HG03432 (cell line): ENCODE data around the gene POMGNT2.

Experiments
- ATAC-seq: cut with Tn5 transposase; IDR thresholded peaks from one replicate; pipeline ENCODE4 v1.9.1; 2021; ENCODE audit warnings: mild to moderate bottlenecking, moderate library complexity; ENCODE audit not compliant: unreplicated experiment

The POMGNT2 gene

DNA sequence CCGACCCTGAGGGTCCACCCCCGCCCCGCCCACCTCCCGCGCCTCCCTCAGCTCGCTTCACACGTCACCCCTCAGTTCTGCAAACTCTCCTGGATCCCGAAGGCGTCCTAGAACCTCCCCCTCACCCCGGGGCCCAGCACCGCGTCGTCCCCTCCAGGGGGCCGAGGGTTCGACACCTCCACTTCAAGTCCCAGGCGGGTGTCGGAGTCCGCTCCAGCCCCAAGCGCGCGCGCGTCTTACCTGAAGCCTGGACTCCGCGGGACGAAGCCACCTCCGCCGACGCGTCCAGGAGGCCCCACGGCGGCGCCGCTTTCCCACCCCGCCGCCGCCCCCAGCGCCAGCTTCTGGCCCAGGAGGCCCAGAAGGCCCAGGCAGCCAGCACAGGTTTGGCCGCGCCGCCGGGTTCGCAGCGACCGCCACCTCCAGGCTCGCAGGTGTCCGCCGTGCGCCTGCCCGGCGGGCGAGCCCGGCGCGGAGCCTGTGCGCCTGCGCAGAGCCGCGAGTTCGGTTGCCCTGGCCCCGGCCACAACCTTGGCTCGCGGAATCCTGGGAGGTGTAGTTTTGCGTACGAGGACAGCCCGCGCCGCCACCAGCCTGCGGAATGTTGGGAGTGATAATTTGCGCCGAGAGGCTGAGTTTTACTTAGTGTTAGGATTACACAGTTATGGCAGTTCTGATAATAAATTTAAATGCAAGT, at the start of gene POMGNT2:
POMGNT2 (minus strand) TSS at position 484 of the 697 bp plus-strand sequence. CDS start 24,648 bp downstream, outside the sequence.
- peak; percentile 97 for ATAC-seq

DNA sequence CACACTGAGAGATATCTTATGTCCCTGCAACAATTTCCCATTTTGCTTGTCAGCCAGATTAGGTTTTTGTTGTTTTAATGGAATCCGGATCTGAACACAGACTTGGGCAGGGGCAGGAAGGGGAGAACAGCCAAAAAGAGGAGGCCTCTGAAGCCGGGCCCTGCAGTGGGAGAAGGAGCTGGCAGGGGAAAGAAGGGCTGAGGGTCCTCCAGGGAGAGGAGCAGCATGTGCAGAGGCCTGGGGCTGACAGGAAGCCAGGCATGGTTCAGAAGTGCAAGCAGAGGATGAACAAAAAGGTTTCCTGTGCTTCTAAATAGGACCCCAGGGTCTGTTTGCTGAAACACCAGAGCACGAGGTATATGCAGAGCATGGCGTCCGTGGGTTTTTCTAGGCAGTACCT, 49.1 kb upstream of the POMGNT2 start:
- no peak for ATAC-seq

DNA sequence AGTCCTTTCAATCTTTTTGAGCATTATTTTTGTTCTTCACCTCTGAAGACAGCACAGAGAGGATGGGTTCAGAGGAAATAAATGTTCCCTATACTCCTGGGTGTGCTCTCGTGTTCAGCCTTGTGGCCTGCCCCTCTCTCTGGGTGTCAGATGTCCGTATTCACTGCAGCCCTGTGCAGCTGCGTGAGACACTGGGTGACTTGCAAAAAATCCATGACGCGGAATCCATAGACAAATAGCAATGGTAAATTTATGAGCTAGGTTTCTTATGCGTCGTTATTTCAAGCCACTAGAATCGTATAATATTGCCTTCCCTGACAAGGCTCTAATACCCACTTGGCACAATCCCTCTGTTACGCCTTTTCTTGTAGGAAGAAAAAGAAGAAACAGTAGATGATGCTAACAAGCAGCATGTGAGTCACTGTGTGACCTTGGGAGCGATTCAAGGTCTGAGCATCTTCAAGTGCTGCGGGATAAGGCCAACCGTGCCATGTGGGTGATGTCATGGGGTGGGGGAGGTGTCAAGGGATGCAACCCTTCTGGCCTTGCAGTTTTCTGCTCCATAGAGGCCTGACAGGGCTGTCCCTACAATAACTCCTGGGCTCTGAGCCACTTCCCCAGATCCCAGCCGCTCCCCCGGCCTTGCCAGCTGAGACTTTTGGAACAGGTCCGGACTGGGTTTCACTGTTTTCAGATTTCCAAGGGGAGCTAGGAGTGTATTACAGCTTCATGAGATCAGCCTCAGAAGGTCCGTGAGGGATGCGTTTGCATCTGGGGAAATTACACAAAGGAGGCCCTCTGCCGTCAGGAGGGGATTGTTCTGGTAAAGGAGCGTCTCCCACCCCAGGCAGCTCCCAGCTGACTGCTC, 47.6 kb upstream of the POMGNT2 start:
- ATAC-seq: no peak

DNA sequence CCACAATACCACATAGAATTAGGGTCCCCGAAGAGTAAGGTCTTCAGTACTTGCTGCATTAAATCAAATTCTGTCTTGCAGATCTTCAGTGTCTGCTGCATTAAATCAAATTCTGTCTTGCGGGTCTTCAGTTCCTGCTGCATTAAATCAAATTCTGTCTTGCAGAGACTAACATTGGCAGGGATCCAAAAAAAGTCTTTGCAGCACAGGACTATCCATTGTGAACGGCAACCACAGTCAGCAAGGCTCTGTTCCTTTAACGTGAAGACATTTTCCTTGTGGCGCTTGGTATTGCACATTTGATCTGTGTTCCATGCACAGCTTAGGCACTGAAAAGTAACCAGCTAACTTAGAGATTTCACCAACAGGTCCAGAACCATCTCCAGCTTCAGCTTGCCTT, 46.8 kb upstream of the POMGNT2 start:
- no peak for ATAC-seq

DNA sequence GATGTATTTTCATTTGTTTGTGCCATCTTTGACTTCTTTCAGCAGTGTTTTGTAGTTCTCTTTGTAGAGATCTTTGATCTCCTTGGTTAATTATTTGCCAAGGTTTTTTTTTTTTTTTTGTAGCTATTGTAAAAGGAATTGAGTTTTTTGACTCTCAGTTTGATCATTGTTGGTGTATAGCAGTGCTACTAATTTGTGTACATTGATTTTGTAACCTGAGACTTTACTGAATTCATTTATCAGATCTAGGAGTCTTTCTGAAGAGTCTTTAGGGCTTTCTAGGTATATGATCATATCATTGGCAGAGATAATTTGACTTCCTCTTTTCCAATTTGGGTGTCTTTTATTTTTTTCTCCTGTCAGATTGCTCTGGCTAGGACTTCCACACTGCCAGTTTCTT, 42.2 kb upstream of the POMGNT2 start:
- no peak for ATAC-seq

DNA sequence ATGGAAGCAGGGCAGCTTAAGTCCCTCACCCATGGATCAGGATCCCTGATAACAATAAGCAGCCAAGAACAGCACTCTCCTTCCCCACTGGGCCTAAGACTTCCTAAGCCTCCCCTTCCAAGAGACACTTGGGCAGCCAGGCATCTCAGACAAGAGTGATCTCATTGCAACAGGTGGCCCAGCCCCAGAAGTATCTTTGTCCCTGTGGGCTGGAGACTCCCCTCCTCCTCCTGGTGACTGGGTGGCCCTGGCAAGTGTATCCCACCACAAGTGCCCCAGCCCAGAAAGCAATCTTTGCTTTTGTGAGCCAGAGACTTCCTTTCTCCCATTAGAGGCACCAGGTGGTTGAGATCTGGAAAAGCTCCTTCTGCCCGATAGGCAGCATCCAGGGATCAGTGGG, 40.7 kb upstream of the POMGNT2 start:
- no peak for ATAC-seq

DNA sequence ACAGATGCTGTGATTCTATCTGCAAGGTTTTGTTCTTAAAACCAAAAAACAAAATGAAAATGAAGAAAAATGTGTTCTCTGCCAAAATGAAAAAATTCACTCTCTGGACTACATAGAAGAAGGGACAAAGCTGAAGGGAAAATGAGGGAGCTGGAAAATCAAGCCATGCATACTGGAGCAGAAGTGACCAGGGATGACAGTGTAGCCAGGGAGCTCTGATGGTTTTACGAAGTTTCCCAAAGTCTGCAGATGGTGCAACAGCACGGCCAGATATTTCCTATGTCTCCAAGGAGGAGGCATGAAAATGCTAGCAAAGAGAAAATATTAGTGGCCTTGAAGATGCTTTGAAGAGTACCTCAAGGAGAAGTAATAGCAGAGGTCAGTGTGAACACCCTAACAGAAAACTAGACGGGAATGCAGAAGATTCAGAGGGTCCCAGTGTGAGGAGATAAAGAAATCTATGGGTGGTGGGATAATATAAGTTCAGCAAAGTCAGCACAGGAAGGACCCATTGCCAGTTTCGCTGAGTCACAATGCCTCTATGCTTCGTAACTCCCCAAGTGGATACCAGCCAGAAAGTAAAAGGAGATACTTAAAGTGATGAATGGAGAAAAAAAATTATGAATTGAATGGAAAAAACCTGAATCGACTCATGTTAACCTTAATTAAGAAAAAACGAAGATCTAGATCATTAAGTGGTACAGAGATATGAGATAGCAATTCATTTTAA, 39.0 kb upstream of the POMGNT2 start:
- ATAC-seq: no peak

DNA sequence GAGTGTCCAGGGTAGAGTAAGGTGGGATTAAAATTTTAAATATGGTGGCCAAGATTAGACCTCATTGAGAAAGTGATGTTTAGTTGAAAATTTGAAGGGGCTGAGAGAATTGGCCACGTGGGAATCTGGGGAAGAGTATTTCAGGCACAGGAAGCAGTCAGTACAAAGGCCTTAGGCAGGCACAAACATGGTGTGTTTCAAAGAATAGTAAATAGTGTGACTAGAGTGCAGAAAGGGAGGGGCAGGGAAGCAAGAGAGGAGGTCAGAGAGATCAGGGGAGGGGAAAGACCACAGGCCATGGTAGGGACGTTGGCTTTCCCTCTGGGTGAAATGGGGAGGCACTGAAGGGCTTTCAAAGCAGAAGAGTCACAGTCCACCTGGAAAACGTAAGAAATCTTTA, 36.6 kb upstream of the POMGNT2 start:
- no peak for ATAC-seq

DNA sequence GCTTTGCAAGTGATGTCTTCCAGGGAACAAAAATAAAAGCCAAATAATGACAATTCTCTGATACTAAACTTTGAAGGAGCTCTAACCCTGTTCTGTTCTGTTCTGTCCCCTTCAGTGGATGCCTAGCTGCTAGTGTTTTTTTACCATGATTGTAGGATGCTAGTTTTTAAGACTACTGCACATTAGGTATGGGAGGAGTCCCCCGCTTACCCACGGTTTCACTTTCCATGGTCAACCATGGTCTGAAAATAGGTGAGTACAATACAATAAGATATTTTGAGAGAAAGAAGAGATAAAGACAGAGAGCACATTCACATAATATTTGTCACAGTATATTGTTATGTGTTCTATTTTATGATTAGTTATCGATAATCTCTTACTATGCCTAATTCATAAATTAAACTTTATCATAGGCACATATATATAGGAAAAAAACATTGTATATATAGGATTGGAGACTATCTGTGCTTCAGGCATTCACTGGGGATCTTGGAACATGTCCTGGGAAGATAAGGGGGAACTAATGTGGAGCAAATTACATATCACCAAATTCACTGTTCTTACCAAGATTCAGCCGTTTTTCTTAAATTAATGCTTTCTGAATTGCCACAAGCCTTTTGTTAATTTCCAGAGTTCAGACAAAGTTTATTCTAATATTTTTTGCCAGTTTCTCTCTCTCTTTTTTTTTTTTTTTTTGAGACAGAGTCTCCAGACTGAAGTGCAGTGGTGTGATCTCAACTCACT, 32.8 kb upstream of the POMGNT2 start:
- ATAC-seq: no peak

DNA sequence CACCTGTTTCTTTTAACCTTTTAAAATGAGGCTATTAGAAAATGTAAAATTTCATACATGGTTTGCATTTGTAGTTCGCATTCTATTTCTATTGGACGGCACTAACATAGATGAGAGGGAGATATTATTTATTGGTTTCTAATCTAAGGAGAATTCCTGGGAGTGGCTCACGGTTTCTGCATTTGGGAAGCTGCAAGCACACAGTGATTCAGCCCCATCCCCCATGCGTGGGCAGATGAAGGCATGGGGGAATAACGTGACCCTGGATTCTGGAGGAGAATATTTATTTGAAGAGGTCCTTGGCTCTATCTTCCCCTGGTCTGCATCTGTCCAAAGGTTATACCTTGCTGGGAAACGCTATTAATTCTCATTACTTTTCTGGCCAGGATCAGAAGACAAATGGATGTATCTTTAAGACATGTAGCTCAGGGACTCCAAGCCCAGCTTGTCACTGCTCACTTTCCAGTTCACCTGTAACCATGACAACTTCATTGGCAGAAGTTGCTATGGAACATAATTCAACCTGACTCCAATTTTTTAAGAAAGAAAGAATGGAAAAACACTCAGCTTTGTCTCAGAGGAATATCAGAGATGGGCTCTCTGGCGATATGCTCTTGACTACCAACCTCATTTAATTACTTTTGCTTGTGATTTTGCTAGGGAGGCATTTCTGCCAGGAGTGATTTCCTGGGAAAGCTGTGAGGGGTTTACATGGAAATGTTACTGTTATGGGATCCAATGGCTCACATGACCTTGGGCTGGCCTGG, 27.2 kb upstream of the POMGNT2 start:
- ATAC-seq: no peak

DNA sequence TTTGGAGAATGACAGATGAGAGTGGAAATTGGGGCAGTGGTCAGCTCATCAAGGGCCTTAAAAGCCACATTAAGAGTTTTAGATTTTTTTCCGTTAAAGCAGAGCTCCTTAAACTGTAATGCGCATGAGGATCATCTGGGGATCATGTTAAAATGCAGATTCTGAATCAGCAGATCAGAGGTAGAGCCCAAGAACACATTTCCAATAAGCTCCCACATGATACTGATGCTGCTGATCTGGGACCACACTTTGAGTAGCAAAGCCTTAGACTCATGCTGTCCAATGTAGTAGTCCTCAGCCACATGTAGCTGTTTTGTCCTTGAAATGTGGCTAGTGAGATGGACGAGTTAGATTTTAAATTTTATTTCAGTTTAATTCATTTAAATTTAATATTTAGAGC, 26.3 kb upstream of the POMGNT2 start:
- ATAC-seq: no peak

DNA sequence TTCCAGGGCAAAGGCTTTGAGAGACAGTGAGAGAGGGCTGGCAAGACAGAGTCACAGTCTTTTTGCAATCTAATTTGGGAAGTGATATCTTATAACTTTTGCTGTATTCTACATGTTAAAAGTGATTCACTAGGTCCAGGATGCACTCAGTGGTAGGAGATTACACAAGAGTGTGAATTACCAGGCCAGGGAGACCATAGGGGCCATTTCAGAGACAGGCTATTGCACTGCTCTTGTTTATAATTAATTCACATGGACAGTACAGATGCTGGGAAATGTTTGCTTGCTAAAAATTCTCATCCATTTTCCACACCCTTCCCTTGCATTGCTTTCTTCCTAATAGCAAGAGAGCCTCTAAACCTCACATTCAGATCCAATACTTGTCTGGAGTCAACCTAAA, 22.6 kb upstream of the POMGNT2 start:
- ATAC-seq: no peak

DNA sequence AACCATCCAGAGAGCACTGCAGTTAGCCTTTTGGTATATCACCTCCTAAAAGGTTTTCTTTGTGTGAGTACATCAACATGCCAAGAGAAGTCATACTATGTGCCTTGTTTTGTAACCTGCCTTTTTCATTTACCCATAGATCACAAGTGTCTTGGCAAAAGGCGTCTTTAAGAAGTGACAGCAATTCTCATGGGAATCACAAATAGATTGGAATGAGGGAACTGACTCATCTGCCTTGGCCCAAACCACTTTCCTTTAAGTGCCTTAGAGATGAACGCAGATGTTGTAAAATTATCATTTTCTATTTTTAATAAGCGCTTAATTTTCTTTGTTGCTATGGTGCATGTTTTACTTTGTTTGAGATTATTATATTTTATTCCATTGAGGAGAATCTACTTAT, 20.7 kb upstream of the POMGNT2 start:
- no peak for ATAC-seq

DNA sequence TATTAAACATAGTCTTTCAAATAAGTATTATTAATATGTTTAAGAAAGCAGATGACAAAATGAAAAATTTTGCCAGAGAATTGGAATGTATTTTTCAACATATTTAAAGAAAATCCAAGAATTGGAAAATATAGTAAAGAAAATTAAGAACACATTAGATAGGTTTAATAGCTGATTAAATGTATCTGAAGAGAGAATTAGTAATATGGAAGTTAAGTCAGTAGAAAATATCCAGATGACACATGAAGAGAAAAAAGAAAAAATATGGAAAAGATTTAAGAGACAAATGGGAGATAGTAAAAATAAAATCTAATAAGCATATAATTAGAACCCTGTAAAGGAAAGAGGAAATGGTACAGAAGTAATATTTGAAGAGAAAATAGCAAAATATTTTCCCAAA, 18.0 kb upstream of the POMGNT2 start:
- ATAC-seq: no peak

DNA sequence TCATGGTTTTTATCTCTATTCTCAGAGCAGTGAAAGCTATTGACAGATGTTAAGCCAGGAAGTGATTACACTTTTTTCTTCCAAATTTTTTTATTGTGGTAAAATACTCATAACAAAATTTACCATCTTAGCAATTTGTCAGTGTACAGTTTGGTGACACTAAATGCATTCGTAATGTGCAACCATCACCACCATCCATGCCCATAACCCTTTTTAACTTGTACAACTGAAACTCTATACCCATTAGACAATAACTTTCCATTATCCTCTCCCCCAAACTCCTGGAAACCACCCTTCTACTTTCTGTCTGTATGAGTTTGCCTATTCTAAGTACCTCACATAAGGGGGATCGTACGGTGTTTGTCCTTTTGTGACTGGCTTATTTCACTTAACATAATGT, 15.1 kb upstream of the POMGNT2 start:
- ATAC-seq: no peak

DNA sequence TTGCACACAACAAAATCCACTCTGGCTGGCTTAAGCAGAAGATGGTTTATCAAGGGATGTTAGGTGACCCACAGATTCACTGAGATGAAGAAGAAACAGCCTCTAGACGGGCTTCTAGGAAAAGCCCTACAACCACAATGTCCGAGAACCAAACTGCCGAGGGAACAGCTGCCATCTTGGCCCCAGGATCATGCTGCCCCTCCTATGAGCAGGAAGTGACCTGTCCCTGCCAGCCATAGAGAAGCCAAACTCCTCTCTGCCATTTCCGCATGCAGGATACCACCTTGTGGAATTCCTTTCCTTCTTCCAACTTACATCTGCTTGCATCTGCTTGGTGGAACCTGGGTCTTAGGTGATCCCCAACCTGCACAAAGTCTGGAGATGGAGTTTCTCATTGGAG, 11.4 kb upstream of the POMGNT2 start:
- no peak for ATAC-seq

DNA sequence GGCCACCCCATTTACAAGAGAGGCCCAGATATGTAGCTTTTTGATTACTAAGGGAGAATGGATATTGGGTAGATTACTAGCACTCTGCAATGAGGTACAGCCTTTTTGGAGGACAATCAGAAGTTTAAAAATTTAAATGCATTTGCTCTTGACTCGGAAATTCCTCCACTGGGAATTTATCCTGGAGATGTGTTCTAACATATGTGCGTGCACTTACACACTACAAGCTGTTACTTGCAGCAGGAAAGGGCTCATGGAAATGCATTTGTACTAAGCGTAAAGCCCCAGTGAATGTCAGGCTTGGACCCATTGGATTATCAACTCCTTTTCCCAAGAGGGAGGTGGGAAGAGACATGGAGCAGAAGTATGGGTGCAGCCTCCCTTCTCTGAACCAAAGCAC, 7.8 kb upstream of the POMGNT2 start:
- ATAC-seq: no peak

DNA sequence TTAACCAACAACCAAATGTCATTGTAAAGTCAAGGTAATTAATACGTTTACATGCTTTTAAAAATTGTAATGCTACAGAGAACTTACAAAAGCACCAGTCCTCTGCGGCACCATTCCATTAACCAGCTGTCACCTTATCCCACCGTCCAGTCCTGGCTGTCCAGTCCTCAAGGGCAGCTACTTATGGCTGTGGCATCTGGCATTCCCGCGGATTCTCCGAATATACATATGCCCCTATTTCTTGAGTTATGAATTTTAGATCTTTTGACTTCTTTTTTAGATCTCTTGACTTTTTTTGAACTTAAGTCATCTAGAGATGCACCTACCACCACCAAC, 382 bp upstream of the POMGNT2 start:
- ATAC-seq: peak; percentile 7

DNA sequence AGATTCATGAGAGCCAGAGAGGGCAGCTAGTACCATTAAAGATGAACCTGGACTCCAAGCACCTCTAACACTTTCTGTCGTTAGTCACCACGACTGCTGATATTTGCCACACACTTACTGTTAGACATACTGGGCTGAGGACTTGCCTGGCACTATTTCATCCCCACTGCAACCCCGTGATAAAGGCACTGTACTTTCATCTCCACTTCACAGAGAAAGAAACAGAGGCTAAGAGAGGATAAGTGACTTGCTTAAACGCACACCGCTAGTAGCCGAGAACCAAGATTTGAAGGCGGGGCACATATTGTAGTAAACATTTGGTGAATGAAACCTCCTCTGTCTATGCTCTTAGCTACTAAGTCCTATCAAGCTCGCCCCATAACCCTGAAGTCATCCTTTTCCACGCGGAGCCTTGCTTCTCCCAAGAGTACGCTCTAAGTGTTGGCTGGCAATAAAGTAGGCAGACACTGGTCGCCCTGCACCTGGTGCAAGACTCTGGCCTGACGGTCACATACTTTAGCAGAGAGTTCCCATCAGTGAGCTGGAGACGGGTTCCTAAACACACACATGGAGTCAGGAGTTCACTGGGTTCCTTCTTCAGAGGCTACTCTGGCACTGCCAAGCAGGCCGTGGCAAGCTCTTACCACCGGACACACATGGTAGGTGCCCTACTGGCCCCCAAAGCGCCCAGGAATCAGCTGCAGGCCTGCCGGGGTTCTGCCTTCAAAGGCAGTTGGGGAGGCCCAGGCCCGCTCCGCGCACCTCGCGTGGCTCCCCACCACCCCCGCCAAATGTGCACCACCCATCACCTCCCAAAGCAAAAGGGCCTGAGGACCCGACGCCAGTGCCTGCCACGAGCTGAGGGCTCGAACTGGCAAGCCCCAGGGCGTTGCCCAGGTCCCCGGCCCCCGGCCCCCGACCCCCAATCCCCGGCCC, 951 bp downstream of the POMGNT2 start:
- no peak for ATAC-seq
